AG09319 (cell line): ENCODE data around the gene ILF3.

Source experiments
- DNase-seq: peaks from one replicate; pipeline ENCODE4 v3.0.0-alpha.2; 2010; ENCODE audit warnings: low read depth; ENCODE audit errors: extremely low read depth
- CTCF ChIP-seq: IDR thresholded peaks from 2 replicates; pipeline ENCODE4 v1.5.1; 2011; ENCODE audit warnings: low read depth, mild to moderate bottlenecking, inconsistent platforms, low read length, moderate library complexity

Gene ILF3

DNA sequence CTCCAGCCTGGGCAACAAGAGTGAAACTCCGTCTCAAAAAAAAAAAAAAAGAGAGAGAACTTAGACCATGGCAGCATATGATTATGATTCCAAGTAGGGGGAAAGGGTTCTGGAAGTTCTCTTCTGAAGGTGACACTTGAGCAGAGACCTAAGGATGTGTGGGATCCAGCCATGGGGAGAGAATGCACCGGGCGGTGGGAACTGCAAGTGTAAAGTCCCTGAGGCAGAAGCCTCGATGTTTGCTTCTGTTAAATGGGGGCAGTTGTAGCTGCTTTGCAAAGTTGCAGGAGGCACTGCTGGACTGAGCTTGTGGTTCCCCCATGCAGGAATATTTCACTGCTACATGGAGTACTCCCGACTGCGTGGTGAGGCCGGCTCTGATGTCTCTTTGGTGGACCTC lies 19.7 kb upstream of the ILF3 start:
- no peak for DNase-seq
- no peak for TF ChIP-seq CTCF

DNA sequence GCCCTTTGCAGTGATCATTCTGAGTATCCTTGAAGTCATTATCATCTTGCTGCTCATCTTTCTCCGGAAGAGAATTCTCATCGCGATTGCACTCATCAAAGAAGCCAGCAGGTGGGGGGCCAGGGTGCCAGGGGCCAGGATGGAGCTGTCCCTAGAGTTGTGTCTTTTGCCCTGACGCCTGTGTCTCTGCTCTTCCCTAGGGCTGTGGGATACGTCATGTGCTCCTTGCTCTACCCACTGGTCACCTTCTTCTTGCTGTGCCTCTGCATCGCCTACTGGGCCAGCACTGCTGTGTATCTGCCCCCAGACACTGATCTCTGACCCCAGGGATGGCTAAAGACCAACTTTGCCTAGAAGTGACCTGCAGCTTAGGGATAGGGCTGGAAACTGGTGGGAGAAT lies 19.2 kb upstream of the ILF3 start:
- DNase-seq = no peak

GRCh38 chr19:10636304-10636972 lies 17.7 kb upstream of the ILF3 start:
- no peak for DNase-seq
- no peak for TF ChIP-seq CTCF

More for the DNA sequence above, 19.2 kb upstream of the ILF3 start:
- no peak for TF ChIP-seq CTCF

GRCh38 chr19:10637894-10638293 lies 16.3 kb upstream of the ILF3 start:
- DNase-seq = no peak
- no peak for TF ChIP-seq CTCF

DNA sequence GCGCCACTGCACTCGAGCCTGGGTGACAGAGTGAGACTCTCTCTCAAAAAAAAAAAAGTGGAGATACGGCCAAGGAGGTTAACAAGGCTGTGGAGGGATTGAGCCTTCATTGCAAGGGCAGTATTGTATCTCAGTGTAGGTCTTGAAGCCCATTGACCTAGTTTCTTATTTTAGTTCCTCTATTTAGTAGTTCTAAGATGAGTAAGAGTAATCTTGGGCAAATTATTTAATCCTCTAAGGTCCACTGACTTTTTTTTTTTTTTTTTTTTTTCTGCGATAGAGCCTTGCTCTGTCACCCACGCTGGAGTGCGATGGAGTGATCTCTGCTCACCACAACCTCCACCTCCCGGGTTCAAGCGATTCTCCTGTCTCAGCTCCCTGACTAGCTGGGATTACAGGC lies 14.3 kb upstream of the ILF3 start:
- no peak for DNase-seq
- TF ChIP-seq CTCF = no peak

DNA sequence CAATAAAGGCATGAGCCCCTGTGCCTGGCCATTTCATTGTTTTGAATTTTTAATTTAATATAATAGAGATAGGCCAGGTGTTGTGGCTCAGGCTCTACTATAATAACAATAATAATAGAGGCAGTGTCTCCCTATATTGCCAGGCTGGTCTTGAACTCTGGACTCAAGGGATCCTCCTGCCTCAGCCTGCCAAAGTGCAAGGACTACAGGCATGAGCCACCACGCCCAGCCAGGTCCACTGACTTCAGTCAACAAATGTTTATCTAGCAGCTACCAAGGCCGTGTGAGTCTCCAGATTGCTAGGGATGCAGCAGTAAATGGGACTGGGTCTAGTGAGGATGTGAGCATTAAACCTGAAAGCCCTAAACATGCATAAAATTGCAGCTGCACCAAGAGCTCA lies 13.8 kb upstream of the ILF3 start:
- no peak for TF ChIP-seq CTCF

GRCh38 chr19:10641248-10641647 lies 12.9 kb upstream of the ILF3 start:
- DNase-seq = no peak
- no peak for TF ChIP-seq CTCF

More for the DNA sequence above, 13.8 kb upstream of the ILF3 start:
- DNase-seq = no peak
